Pancreas (tissue), 10 donors: Measurements from ENCODE around the gene ADAMTSL4. TPM values are rescaled to one million over a fixed set of nuclear protein-coding genes. Genes with fewer than 3 reads are reported as not detected.

ENCODE experiments used
- ATAC-seq, 4 donors: fragments of 200-7000 bp; cut with Tn5 transposase; one replicate each; pipeline versions ENCODE4 v1.8.0 to v1.9.1; 2020; ENCODE audit warnings: mild to moderate bottlenecking in 4 of 4, moderate library complexity in 4 of 4
- DNase-seq, 6 donors: peaks; one replicate each; pipeline ENCODE4 v3.0.0-alpha.2; 2020
- FAIRE-seq: peaks from 2 replicates; lab custom pipeline; 2012; peaks lifted over from hg19 to GRCh38; lab: Jason Lieb, UNC
- H3K27ac ChIP-seq, 4 donors: fragments of 200-600 bp; sonication (generic); 1 replicate in 3 of 4; 2 replicates in 1 of 4; pipeline versions ENCODE4 v1.5.0 to v1.8.0; 2020
- H3K27me3 ChIP-seq, 4 donors: fragments of 200-600 bp; one replicate each; pipeline ENCODE4 v1.8.0; 2021
- H3K36me3 ChIP-seq, 3 donors: fragments of 200-600 bp; sonication (generic) in 1 of 3; one replicate each; pipeline versions ENCODE4 v1.5.0 to v1.8.0; 2020 to 2021
- H3K4me1 ChIP-seq, 3 donors: fragments of 200-600 bp; one replicate each; pipeline ENCODE4 v1.8.0; 2021
- H3K4me3 ChIP-seq, 4 donors: fragments of 200-600 bp; sonication (generic) in 2 of 4; one replicate each; pipeline versions ENCODE4 v1.5.0 to v1.8.0; 2020 to 2021
- H3K9me3 ChIP-seq, 4 donors: fragments of 200-600 bp; one replicate each; pipeline ENCODE4 v1.8.0; 2021
- CTCF ChIP-seq, 4 donors: fragments of 200-600 bp; sonication (generic) in 3 of 4; IDR thresholded peaks; one replicate each; pipeline versions ENCODE4 v1.5.0 to v1.8.0; 2021; ENCODE audit warnings: antibody characterized with exemption in 4 of 4
- WGBS, 2 donors: extraction: QIAGEN DNeasy Blood & Tissue Kit; methylation state at CpG; one replicate each; pipeline ENCODE4 v1.1.7; 2013; 5-methylcytosine and 5-hydroxymethylcytosine counted together
- intact Hi-C, 3 donors: fragments of 100-400 bp; cut with DNase I; formaldehyde crosslinking; loops; one replicate each; pipeline versions ENCODE4 v1.11.1 to v1.14.2; 2022
- polyA plus RNA-seq, 2 donors: library from polyadenylated mRNA; stranded (reverse); fragments of 200-250 nt; gene quantifications; one replicate each; pipeline ENCODE4 v1.2.3, GENCODE V29; 2013
- total RNA-seq, 6 donors: library from RNA; stranded (reverse); fragmentation: NEBNext Ultra II Directional in 4 of 6; extraction: Animal tissue kit (Norgen Biotek cat#: 25700) in 4 of 6; gene quantifications; one replicate each; pipeline versions ENCODE4 v1.2.1 to v1.2.4, GENCODE V29; 2021 to 2023
- donor health status: healthy with polysubstance abuse.
- donor health status: DM: no; HTN: no; CAD: no; lungs with moderate emphysema.
- donor health status: DM: no; HTN: no; CAD: no.
- donor health status: control.
- donor health status: control.
- donor health status: Bipolar disorder and iron deficiency.
- donor health status: DM: yes; HTN: yes; CAD: no.
- donor health status: DM: no; HTN: no; CAD: no.
- donor health status: DM: no; HTN: no; CAD: no.
- donor health status: DM: yes; HTN: yes; CAD: no.

The ADAMTSL4 gene
- total and polyA plus RNA-seq, 8 donors = 1.3 to 8.0 (median 3.4) TPM

GRCh38 chr1:150555971-150556865, 7.0 kb downstream of the ADAMTSL4 start:
- ATAC-seq = no peak
- no peaks in the 10 kb centered on the region for H3K36me3 ChIP-seq

GRCh38 chr1:150557065-150557600, 7.9 kb downstream of the ADAMTSL4 start:
- Histone ChIP-seq H3K27me3 (no peaks in the 10 kb centered on the region), H3K4me3 (no peak overlapping the region), H3K27ac (no peak overlapping the region), H3K4me1 (peaks cover 8 to 21% (median 10%) of the 10 kb centered on the region in 3 donors), H3K9me3 (no peaks in the 10 kb centered on the region), H3K36me3 (no peaks in the 10 kb centered on the region)
- DNase-seq (peak in 2 of 6 donors; percentile 44 to 77), FAIRE-seq (no peak), ATAC-seq (no peak)
- TF ChIP-seq CTCF (IDR thresholded peaks at IDR 0.05) = no peak
- intact Hi-C loops = no loop called here
- 89 to 95% methylated on average over 21 to 26 of the region's 26 CpGs for WGBS, 2 donors

More at GRCh38 chr1:150555971-150556865, 7.0 kb downstream of the ADAMTSL4 start:
- no peak overlapping the region for H3K4me3 ChIP-seq
- intact Hi-C loops = no loop called here
- TF ChIP-seq CTCF (IDR thresholded peaks at IDR 0.05) = no peak
- no peaks in the 10 kb centered on the region for H3K9me3 ChIP-seq
- H3K27ac ChIP-seq = no peak overlapping the region
- peaks cover 8 to 21% (median 9%) of the 10 kb centered on the region in 3 donors for H3K4me1 ChIP-seq
- H3K27me3 ChIP-seq = no peaks in the 10 kb centered on the region
- DNase-seq (peak in 1 of 6 donors; percentile 27), FAIRE-seq (no peak)
- WGBS, 2 donors = 85 to 86% methylated on average over 26 of the region's 26 CpGs

- intact Hi-C loops = no loop called here
- peak overlapping the region in 1 of 4 donors; percentile 21 for H3K4me3 ChIP-seq
- H3K27me3 ChIP-seq = no peaks in the 10 kb centered on the region
- no peak for ATAC-seq
- TF ChIP-seq CTCF (IDR thresholded peaks at IDR 0.05) = no peak
- H3K9me3 ChIP-seq = no peaks in the 10 kb centered on the region
- peaks cover 14 to 23% (median 17%) of the 10 kb centered on the region in 3 donors for H3K4me1 ChIP-seq
- no peak for FAIRE-seq
- DNase-seq = peak in 1 of 6 donors; percentile 36
- no peak overlapping the region for H3K27ac ChIP-seq
- WGBS, 2 donors = 79 to 83% methylated on average over 15 of the region's 15 CpGs
- no peaks in the 10 kb centered on the region for H3K36me3 ChIP-seq
Measured at GRCh38 chr1:150557813-150558212, 8.6 kb downstream of the ADAMTSL4 start.

- Histone ChIP-seq H3K9me3 (no peaks in the 10 kb centered on the region), H3K4me3 (peak overlapping the region in 2 of 4 donors; percentile 21 to 33), H3K4me1 (peaks cover 19 to 23% (median 22%) of the 10 kb centered on the region in 3 donors), H3K27me3 (no peaks in the 10 kb centered on the region), H3K36me3 (no peaks in the 10 kb centered on the region), H3K27ac (peak overlapping the region in 2 of 4 donors; percentile 59 to 62)
- DNase-seq (peak in 1 of 6 donors; percentile 25), ATAC-seq (no peak), FAIRE-seq (no peak)
- WGBS, 2 donors = 71 to 72% methylated on average over 14 to 15 of the region's 15 CpGs
- no peak for TF ChIP-seq CTCF (IDR thresholded peaks at IDR 0.05)
- intact Hi-C loops = no loop called here
Measured at GRCh38 chr1:150558303-150558704, 9.1 kb downstream of the ADAMTSL4 start.
